ENCODE results near the gene RMDN2.

GRCh38 chr2:37887286-37887685 is 37.8 kb upstream of the RMDN2 start:
- TF ChIP-seq CTCF (IDR thresholded peaks at IDR 0.05; ENCODE audit: low read depth, low read length) (no peak), MYC (IDR thresholded peaks at IDR 0.05; ENCODE audit: low read depth, low read length) (no peak), POLR2A (IDR thresholded peaks at IDR 0.05; ENCODE audit: extremely low read depth, insufficient read length) (no peak), MAX (IDR thresholded peaks at IDR 0.05; ENCODE audit: low read depth, low read length) (no peak)

All from NB4 (cell line).